ENCODE data around the gene RCBTB1. TPM values are rescaled to one million over a fixed set of nuclear protein-coding genes. Genes with fewer than 3 reads are reported as not detected.

The RCBTB1 gene
- total RNA-seq, 1 donor: 26.4 TPM

- Histone ChIP-seq H3K27ac (ENCODE audit: low read depth, low read length) (no peak overlapping the region), H3K4me1 (ENCODE audit: insufficient read depth, low read length) (no peaks in the 10 kb centered on the region), H3K36me3 (ENCODE audit: insufficient read depth, low read length) (peaks cover 12% of the 10 kb centered on the region), H3K4me3 (ENCODE audit: insufficient read depth, low read length) (no peak overlapping the region), H3K9me3 (ENCODE audit: low read depth, low read length) (no peaks in the 10 kb centered on the region), H4K20me1 (ENCODE audit: insufficient read depth, low read length) (no peaks in the 10 kb centered on the region), H3K4me2 (ENCODE audit: insufficient read depth, low read length) (no peak overlapping the region), H3K27me3 (ENCODE audit: insufficient read depth, low read length) (no peaks in the 10 kb centered on the region), H2AFZ (ENCODE audit: low read length) (no peak overlapping the region), H3K79me2 (ENCODE audit: insufficient read depth, low read length) (no peaks in the 10 kb centered on the region)
- TF ChIP-seq, protein P1, sequence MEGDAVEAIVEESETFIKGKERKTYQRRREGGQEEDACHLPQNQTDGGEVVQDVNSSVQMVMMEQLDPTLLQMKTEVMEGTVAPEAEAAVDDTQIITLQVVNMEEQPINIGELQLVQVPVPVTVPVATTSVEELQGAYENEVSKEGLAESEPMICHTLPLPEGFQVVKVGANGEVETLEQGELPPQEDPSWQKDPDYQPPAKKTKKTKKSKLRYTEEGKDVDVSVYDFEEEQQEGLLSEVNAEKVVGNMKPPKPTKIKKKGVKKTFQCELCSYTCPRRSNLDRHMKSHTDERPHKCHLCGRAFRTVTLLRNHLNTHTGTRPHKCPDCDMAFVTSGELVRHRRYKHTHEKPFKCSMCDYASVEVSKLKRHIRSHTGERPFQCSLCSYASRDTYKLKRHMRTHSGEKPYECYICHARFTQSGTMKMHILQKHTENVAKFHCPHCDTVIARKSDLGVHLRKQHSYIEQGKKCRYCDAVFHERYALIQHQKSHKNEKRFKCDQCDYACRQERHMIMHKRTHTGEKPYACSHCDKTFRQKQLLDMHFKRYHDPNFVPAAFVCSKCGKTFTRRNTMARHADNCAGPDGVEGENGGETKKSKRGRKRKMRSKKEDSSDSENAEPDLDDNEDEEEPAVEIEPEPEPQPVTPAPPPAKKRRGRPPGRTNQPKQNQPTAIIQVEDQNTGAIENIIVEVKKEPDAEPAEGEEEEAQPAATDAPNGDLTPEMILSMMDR (IDR thresholded peaks at IDR 0.05; ENCODE audit: extremely low read depth, low read depth, low read length): no peak
- DNase-seq (ENCODE audit: insufficient read length, low spot score, missing footprints): no peak
Measured at GRCh38 chr13:49524740-49525501, 60.4 kb downstream of the RCBTB1 start.

- Histone ChIP-seq H3K27ac (ENCODE audit: low read depth, low read length) (no peak overlapping the region), H3K79me2 (ENCODE audit: insufficient read depth, low read length) (no peaks in the 10 kb centered on the region), H3K4me1 (ENCODE audit: insufficient read depth, low read length) (no peaks in the 10 kb centered on the region), H4K20me1 (ENCODE audit: insufficient read depth, low read length) (no peaks in the 10 kb centered on the region), H3K4me2 (ENCODE audit: insufficient read depth, low read length) (no peak overlapping the region), H3K36me3 (ENCODE audit: insufficient read depth, low read length) (peaks cover 15% of the 10 kb centered on the region), H3K9me3 (ENCODE audit: low read depth, low read length) (no peaks in the 10 kb centered on the region), H3K27me3 (ENCODE audit: insufficient read depth, low read length) (no peaks in the 10 kb centered on the region), H3K4me3 (ENCODE audit: insufficient read depth, low read length) (no peak overlapping the region), H2AFZ (ENCODE audit: low read length) (no peak overlapping the region)
- DNase-seq (ENCODE audit: insufficient read length, low spot score, missing footprints): peak; percentile 30
- TF ChIP-seq, protein P1 (IDR thresholded peaks at IDR 0.05; ENCODE audit: extremely low read depth, low read depth, low read length): no peak
Measured at GRCh38 chr13:49521224-49521623, 64.1 kb downstream of the RCBTB1 start.

GRCh38 chr13:49517461-49517860 is 67.9 kb downstream of the RCBTB1 start:
- Histone ChIP-seq H3K36me3 (ENCODE audit: insufficient read depth, low read length) (peaks cover 31% of the 10 kb centered on the region), H4K20me1 (ENCODE audit: insufficient read depth, low read length) (no peaks in the 10 kb centered on the region), H3K27ac (ENCODE audit: low read depth, low read length) (no peak overlapping the region), H2AFZ (ENCODE audit: low read length) (no peak overlapping the region), H3K4me1 (ENCODE audit: insufficient read depth, low read length) (no peaks in the 10 kb centered on the region), H3K4me2 (ENCODE audit: insufficient read depth, low read length) (no peak overlapping the region), H3K79me2 (ENCODE audit: insufficient read depth, low read length) (no peaks in the 10 kb centered on the region), H3K4me3 (ENCODE audit: insufficient read depth, low read length) (no peak overlapping the region), H3K9me3 (ENCODE audit: low read depth, low read length) (no peaks in the 10 kb centered on the region), H3K27me3 (ENCODE audit: insufficient read depth, low read length) (no peaks in the 10 kb centered on the region)
- peak; percentile 54 for DNase-seq (ENCODE audit: insufficient read length, low spot score, missing footprints)
- TF ChIP-seq, protein P1 (IDR thresholded peaks at IDR 0.05; ENCODE audit: extremely low read depth, low read depth, low read length): peak; percentile 47

- peaks cover 30% of the 10 kb centered on the region for H3K36me3 ChIP-seq (ENCODE audit: insufficient read depth, low read length)
- no peak for DNase-seq (ENCODE audit: insufficient read length, low spot score, missing footprints)
- H3K27ac ChIP-seq (ENCODE audit: low read depth, low read length): no peak overlapping the region
- no peaks in the 10 kb centered on the region for H3K9me3 ChIP-seq (ENCODE audit: low read depth, low read length)
- H3K27me3 ChIP-seq (ENCODE audit: insufficient read depth, low read length): no peaks in the 10 kb centered on the region
- TF ChIP-seq, protein P1 (IDR thresholded peaks at IDR 0.05; ENCODE audit: extremely low read depth, low read depth, low read length): no peak
- H4K20me1 ChIP-seq (ENCODE audit: insufficient read depth, low read length): no peaks in the 10 kb centered on the region
- H3K4me2 ChIP-seq (ENCODE audit: insufficient read depth, low read length): no peak overlapping the region
- no peak overlapping the region for H3K4me3 ChIP-seq (ENCODE audit: insufficient read depth, low read length)
- no peaks in the 10 kb centered on the region for H3K4me1 ChIP-seq (ENCODE audit: insufficient read depth, low read length)
- H3K79me2 ChIP-seq (ENCODE audit: insufficient read depth, low read length): no peaks in the 10 kb centered on the region
- no peak overlapping the region for H2AFZ ChIP-seq (ENCODE audit: low read length)
Measured at GRCh38 chr13:49516467-49516866, 68.9 kb downstream of the RCBTB1 start.

Measured in osteoblast (primary cell).